Kidney epithelial cell (primary cell): Measurements from ENCODE around the gene CENPP. TPM values are rescaled to one million over a fixed set of nuclear protein-coding genes. Genes with fewer than 3 reads are reported as not detected.

ENCODE experiments used
- DNase-seq: peaks from one replicate; pipeline ENCODE4 v3.0.0-alpha.2; 2010; ENCODE audit warnings: low read depth
- H3K27me3 ChIP-seq: 2 replicates; pipeline ENCODE4 v1.6.0; 2011; ENCODE audit warnings: low read length; ENCODE audit not compliant: control insufficient read depth, insufficient read depth
- H3K36me3 ChIP-seq: 2 replicates; pipeline ENCODE4 v1.5.1; 2011; ENCODE audit warnings: low read length; ENCODE audit not compliant: control insufficient read depth, insufficient read depth
- H3K4me3 ChIP-seq: 2 replicates; pipeline ENCODE4 v1.5.1; 2011; ENCODE audit warnings: low read depth, mild to moderate bottlenecking, control low read depth, low read length
- CTCF ChIP-seq: IDR thresholded peaks from 2 replicates; pipeline ENCODE4 v1.5.1; 2011; ENCODE audit warnings: mild to moderate bottlenecking, moderate library complexity, low read length, control low read depth, inconsistent platforms; ENCODE audit not compliant: insufficient read depth, poor library complexity, severe bottlenecking
- total RNA-seq: library from RNA; depleted of rRNA; stranded (reverse); fragments of >200 nt; gene quantifications from 2 replicates; pipeline ENCODE4 v1.2.3, GENCODE V29; 2015

The CENPP gene
- total RNA-seq, 1 donor from 2014 or later: 1.4 TPM

DNA sequence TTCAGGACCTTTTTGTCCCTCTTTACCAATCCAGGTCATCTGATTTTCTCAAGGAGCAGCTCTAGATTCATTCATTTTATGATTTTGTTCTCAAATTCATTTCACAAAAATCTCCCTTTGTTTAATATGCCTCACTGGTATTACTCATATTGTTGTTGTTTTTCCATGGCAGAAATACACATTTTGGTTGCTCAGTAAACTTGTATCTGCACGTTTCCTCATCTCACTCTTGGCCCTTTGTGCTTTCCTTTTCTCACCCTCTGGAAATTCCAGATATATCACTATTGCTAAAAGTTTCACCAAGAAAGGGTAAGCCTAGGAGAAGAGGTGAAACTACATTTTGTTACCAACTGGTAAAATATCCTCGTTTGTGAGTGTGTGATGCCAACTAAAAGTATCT lies 141.8 kb downstream of the CENPP start:
- Histone ChIP-seq H3K4me3 (no peak overlapping the region), H3K27me3 (no peaks in the 10 kb centered on the region), H3K36me3 (no peaks in the 10 kb centered on the region)
- no peak for DNase-seq
- no peak for TF ChIP-seq CTCF

GRCh38 chr9:92468206-92468605 lies 142.5 kb downstream of the CENPP start:
- Histone ChIP-seq H3K36me3 (no peaks in the 10 kb centered on the region), H3K27me3 (no peaks in the 10 kb centered on the region), H3K4me3 (no peak overlapping the region)
- DNase-seq: no peak
- no peak for TF ChIP-seq CTCF

DNA sequence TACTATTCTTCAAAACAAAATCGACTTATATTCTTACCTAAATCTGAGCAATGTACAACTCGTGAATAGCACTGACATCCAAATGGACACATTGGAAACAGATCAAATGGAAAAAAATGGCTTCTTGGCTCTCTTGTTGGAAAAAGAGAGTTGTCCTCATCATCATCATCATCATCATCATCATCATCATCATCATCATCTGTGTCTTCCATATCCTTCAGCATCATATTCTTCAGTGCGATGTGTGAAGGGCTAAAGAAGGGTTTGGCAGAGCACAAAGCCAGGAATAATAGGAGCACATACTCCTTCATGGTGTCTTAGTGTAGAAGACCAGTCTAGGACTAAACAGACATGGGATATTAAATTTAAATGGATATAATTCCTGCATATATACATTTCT lies 148.8 kb downstream of the CENPP start:
- no peak for TF ChIP-seq CTCF
- Histone ChIP-seq H3K36me3 (no peaks in the 10 kb centered on the region), H3K4me3 (no peak overlapping the region), H3K27me3 (no peaks in the 10 kb centered on the region)
- DNase-seq: no peak

DNA sequence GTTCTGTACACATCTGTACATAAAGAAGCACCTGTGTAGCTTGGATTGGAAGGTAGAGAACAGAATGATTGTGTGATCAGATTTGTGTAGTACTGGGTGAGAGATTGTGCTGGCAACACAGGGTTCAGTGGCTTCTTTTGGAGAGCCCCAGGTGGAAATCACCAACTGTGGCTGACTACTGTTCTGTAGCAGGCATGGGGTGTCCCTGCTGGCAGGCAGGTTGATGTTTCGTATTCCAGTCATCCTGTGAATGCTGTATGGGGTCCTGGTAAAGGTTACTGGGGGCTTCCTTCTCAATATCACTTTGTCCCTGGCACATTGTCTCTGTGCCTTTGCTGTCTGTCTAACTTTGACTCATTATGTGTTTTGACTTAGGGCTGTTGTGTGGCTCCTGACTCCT lies 151.2 kb downstream of the CENPP start:
- TF ChIP-seq CTCF: no peak
- DNase-seq: no peak
- Histone ChIP-seq H3K36me3 (no peaks in the 10 kb centered on the region), H3K4me3 (no peak overlapping the region), H3K27me3 (no peaks in the 10 kb centered on the region)

DNA sequence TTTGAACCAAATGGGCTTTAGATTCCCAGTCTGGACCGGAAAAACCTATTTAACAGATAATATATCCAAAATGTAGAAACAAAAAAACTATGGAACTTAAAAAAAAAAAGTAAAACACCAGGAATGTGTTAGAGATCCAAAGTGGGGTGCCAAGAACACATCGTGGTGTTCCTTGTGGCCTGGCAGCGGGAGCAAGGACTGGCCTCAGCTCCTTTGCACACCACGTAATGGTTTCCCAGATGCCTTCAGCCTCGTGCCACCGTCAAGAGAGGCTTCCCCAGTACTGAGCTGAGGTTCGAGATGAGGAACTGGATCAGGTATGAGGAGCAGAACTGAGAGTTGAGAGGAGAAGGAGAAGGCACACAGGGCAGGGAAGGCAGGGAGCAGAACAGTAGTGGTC lies 153.0 kb downstream of the CENPP start:
- Histone ChIP-seq H3K4me3 (no peak overlapping the region), H3K36me3 (no peaks in the 10 kb centered on the region), H3K27me3 (no peaks in the 10 kb centered on the region)
- DNase-seq: no peak
- TF ChIP-seq CTCF: no peak

DNA sequence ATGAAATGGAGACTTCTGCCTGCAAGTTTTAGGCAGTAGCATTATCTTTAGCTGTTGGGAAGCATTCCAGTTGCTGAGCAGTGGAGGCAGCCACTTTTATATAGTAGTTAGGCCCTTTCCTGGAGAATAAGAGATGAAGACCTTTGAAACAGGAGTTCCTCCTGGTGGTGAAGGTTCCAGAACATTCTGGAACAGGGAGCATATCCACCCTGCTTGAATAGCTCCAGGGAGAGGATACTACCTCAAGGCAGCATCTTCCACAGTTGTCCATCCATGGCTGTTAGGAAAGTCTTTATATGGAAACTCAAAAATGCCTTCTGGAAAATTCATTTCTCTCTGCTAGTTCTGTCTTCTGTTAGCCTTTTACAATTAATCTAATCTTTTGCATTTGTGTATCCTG lies 153.6 kb downstream of the CENPP start:
- Histone ChIP-seq H3K36me3 (no peaks in the 10 kb centered on the region), H3K4me3 (no peak overlapping the region), H3K27me3 (no peaks in the 10 kb centered on the region)
- DNase-seq: no peak
- TF ChIP-seq CTCF: no peak
